HG03097 (cell line): ENCODE results near the gene CLEC18B.
A peak's percentile ranks its signal among the peaks of the same experiment; 100 is the strongest.
"Not testable (repeated sequence)": the region's sequence is repeated elsewhere in the genome, so short reads cannot be mapped to it uniquely, and the experiment has no call there.

Source experiments
- ATAC-seq: cut with Tn5 transposase; IDR thresholded peaks from one replicate; pipeline ENCODE4 v1.9.1; 2021; ENCODE audit not compliant: unreplicated experiment, low FRiP score

Gene CLEC18B

GRCh38 chr16:74420612-74421481, at the start of gene CLEC18B:
Gene CLEC18B, minus strand, starts transcription at chr16:74421478. Its CDS starts 208 bp downstream, at chr16:74421270.
- not testable (repeated sequence) for ATAC-seq

GRCh38 chr16:74469946-74470478, 48.7 kb upstream of the CLEC18B start:
- no peak for ATAC-seq

- ATAC-seq, result no peak
These were observed 47.7 kb upstream of the CLEC18B start for GRCh38 chr16:74468807-74469525.

- no peak for ATAC-seq
These were observed 45.6 kb upstream of the CLEC18B start for GRCh38 chr16:74466872-74467271.

GRCh38 chr16:74465851-74466685, 44.8 kb upstream of the CLEC18B start:
- ATAC-seq, result no peak

- no peak for ATAC-seq
These were observed 44.0 kb upstream of the CLEC18B start for GRCh38 chr16:74465281-74465680.

- ATAC-seq, result no peak
These were observed 42.6 kb upstream of the CLEC18B start for GRCh38 chr16:74463888-74464287.

- no peak for ATAC-seq
These were observed 41.1 kb upstream of the CLEC18B start for GRCh38 chr16:74462361-74462760.

GRCh38 chr16:74461826-74462225, 40.5 kb upstream of the CLEC18B start:
- no peak for ATAC-seq

GRCh38 chr16:74460542-74460941, 39.3 kb upstream of the CLEC18B start:
- no peak for ATAC-seq

- no peak for ATAC-seq
These were observed 35.0 kb upstream of the CLEC18B start for GRCh38 chr16:74456290-74456625.

GRCh38 chr16:74455619-74456289, 34.5 kb upstream of the CLEC18B start:
- no peak for ATAC-seq

- ATAC-seq, result no peak
These were observed 33.9 kb upstream of the CLEC18B start for GRCh38 chr16:74455213-74455612.

GRCh38 chr16:74451951-74452758, 30.9 kb upstream of the CLEC18B start:
- peak; percentile 61 for ATAC-seq

GRCh38 chr16:74450967-74451760, 29.9 kb upstream of the CLEC18B start:
- no peak for ATAC-seq

GRCh38 chr16:74450236-74450635, 29.0 kb upstream of the CLEC18B start:
- ATAC-seq, result no peak

GRCh38 chr16:74449470-74449869, 28.2 kb upstream of the CLEC18B start:
- no peak for ATAC-seq

- no peak for ATAC-seq
These were observed 27.7 kb upstream of the CLEC18B start for GRCh38 chr16:74448990-74449389.

- no peak for ATAC-seq
These were observed 26.3 kb upstream of the CLEC18B start for GRCh38 chr16:74447578-74447977.
